NCI-H1436 (cell line): ENCODE data around the gene COL4A1.

Source experiments
- DNase-seq: peaks from one replicate; lab custom pipeline; 2025; lab: John Stamatoyannopoulos, UW

Gene COL4A1

GRCh38 chr13:110193491-110193890 is 113.5 kb downstream of the COL4A1 start:
- no peak for DNase-seq

- no peak for DNase-seq
Observed at GRCh38 chr13:110192472-110192871, 114.5 kb downstream of the COL4A1 start.

- DNase-seq = no peak
Observed at GRCh38 chr13:110187641-110188161, 119.3 kb downstream of the COL4A1 start.

- no peak for DNase-seq
Observed at GRCh38 chr13:110186231-110186855, 120.6 kb downstream of the COL4A1 start.

- no peak for DNase-seq
Observed at GRCh38 chr13:110185696-110186095, 121.3 kb downstream of the COL4A1 start.

GRCh38 chr13:110183910-110184309 is 123.0 kb downstream of the COL4A1 start:
- no peak for DNase-seq

- no peak for DNase-seq
Observed at GRCh38 chr13:110182461-110182860, 124.5 kb downstream of the COL4A1 start.

GRCh38 chr13:110182003-110182402 is 125.0 kb downstream of the COL4A1 start:
- no peak for DNase-seq

GRCh38 chr13:110179857-110180147 is 127.2 kb downstream of the COL4A1 start:
- DNase-seq = no peak

GRCh38 chr13:110179116-110179856 is 127.7 kb downstream of the COL4A1 start:
- DNase-seq = no peak

GRCh38 chr13:110177790-110178189 is 129.2 kb downstream of the COL4A1 start:
- no peak for DNase-seq

- DNase-seq = no peak
Observed at GRCh38 chr13:110176431-110176830, 130.5 kb downstream of the COL4A1 start.

- DNase-seq = no peak
Observed at GRCh38 chr13:110173247-110173818, 133.6 kb downstream of the COL4A1 start.

GRCh38 chr13:110170882-110171281 is 136.1 kb downstream of the COL4A1 start:
- DNase-seq = no peak

GRCh38 chr13:110170020-110170790 is 136.8 kb downstream of the COL4A1 start:
- DNase-seq = no peak

GRCh38 chr13:110168999-110169933 is 137.7 kb downstream of the COL4A1 start:
- no peak for DNase-seq

- no peak for DNase-seq
Observed at GRCh38 chr13:110166598-110166997, 140.4 kb downstream of the COL4A1 start.

- no peak for DNase-seq
Observed at GRCh38 chr13:110164706-110165105, 142.3 kb downstream of the COL4A1 start.

- DNase-seq = no peak
Observed at GRCh38 chr13:110162866-110163658, 143.9 kb downstream of the COL4A1 start.

- no peak for DNase-seq
Observed at GRCh38 chr13:110162053-110162452, 144.9 kb downstream of the COL4A1 start.
